Measurements from ENCODE around the gene SPCS2.

- TF ChIP-seq CTCF (IDR thresholded peaks at IDR 0.05) (no peak), POLR2AphosphoS5 (IDR thresholded peaks at IDR 0.05; ENCODE audit: low read depth, low read length) (no peak), NRF1 (IDR thresholded peaks at IDR 0.05; ENCODE audit: low read depth, low read length) (no peak), RFX5 (IDR thresholded peaks at IDR 0.05; ENCODE audit: low read length) (no peak), SIN3A (IDR thresholded peaks at IDR 0.05; ENCODE audit: borderline replicate concordance, low read depth, low read length) (no peak), USF2 (IDR thresholded peaks at IDR 0.05; ENCODE audit: borderline replicate concordance, low read depth, low read length) (no peak), USF1 (IDR thresholded peaks at IDR 0.05; ENCODE audit: borderline replicate concordance, low read depth) (no peak), RCOR1 (IDR thresholded peaks at IDR 0.05; ENCODE audit: low read length) (no peak), YY1 (IDR thresholded peaks at IDR 0.05; ENCODE audit: low read depth) (no peak), ZBTB33 (IDR thresholded peaks at IDR 0.05; ENCODE audit: borderline replicate concordance, low read depth) (no peak), MAX (IDR thresholded peaks at IDR 0.05; ENCODE audit: low read depth) (no peak), TCF12 (IDR thresholded peaks at IDR 0.05) (no peak), SMC3 (IDR thresholded peaks at IDR 0.05; ENCODE audit: low read depth, low read length) (no peak)
Measured at GRCh38 chr11:74937696-74938475, 11.2 kb upstream of the SPCS2 start.
